Measurements from ENCODE around the gene EDIL3.

DNA sequence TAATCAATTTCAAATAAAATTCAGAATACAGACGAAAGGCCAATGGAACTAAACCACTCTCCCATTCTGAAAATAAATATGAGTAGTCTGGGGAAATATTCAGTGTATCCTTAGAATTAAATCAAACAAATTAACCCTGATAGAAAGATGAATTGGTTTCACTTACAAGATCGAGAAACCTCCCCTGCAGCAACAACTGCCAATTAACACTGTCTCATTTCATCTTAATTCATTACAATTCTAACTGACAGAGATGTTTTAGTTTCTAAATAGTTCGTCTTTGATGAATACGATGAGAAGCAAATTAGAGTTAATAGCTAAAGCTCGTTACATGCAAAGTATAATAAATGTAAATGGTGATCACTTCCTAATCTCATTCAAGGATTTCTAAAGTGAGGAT is 247.1 kb downstream of the EDIL3 start:
- TF ChIP-seq, protein P1, sequence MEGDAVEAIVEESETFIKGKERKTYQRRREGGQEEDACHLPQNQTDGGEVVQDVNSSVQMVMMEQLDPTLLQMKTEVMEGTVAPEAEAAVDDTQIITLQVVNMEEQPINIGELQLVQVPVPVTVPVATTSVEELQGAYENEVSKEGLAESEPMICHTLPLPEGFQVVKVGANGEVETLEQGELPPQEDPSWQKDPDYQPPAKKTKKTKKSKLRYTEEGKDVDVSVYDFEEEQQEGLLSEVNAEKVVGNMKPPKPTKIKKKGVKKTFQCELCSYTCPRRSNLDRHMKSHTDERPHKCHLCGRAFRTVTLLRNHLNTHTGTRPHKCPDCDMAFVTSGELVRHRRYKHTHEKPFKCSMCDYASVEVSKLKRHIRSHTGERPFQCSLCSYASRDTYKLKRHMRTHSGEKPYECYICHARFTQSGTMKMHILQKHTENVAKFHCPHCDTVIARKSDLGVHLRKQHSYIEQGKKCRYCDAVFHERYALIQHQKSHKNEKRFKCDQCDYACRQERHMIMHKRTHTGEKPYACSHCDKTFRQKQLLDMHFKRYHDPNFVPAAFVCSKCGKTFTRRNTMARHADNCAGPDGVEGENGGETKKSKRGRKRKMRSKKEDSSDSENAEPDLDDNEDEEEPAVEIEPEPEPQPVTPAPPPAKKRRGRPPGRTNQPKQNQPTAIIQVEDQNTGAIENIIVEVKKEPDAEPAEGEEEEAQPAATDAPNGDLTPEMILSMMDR (IDR thresholded peaks at IDR 0.05), result no peak
- TF ChIP-seq POLR2A (IDR thresholded peaks at IDR 0.05), result no peak
- no peak for TF ChIP-seq POLR2AphosphoS5 (IDR thresholded peaks at IDR 0.05)
- no peak for TF ChIP-seq EP300 (IDR thresholded peaks at IDR 0.05)

Measured in gastroesophageal sphincter (tissue), 3 donors.